Measurements from ENCODE around the gene ERCC4. TPM values are rescaled to one million over a fixed set of nuclear protein-coding genes. Genes with fewer than 3 reads are reported as not detected.

ERCC4 gene
- total RNA-seq, 1 donor from 2014 or later: 10.2 TPM

- no peaks in the 10 kb centered on the region for H3K36me3 Mint-ChIP-seq (ENCODE audit: low read depth)
- CTCF ChIA-PET: interaction anchor here (2.5 kb wide), 1 partner anchor 13 kb away, joined by 8 read pairs; the partner anchor contains the start of gene ERCC4
- POLR2A ChIA-PET: no interaction called here
- no peak for TF ChIP-seq CTCF (IDR thresholded peaks at IDR 0.05)
- no peak overlapping the region for H3K27ac Mint-ChIP-seq
- intact Hi-C loops (cut with micrococcal nuclease): no loop called here
- peaks cover 32% of the 10 kb centered on the region for H3K27me3 Mint-ChIP-seq
- no peak overlapping the region for H3K4me3 Mint-ChIP-seq
- H3K9me3 Mint-ChIP-seq: peaks cover under 1% of the 10 kb centered on the region
- H3K4me1 Mint-ChIP-seq: peaks cover 8% of the 10 kb centered on the region
- no peak for DNase-seq
- peak; percentile 83 for ATAC-seq (ENCODE audit: low read depth)
These were observed 13.5 kb upstream of the ERCC4 start for GRCh38 chr16:13906168-13907089.

GRCh38 chr16:13907431-13907830, 12.5 kb upstream of the ERCC4 start:
- no peak for ATAC-seq (ENCODE audit: low read depth)
- H3K4me3 Mint-ChIP-seq: no peak overlapping the region
- ChIA-PET POLR2A (no interaction called here), CTCF (interaction anchor here (2.5 kb wide), 1 partner anchor 12 kb away, joined by 8 read pairs; the partner anchor contains the start of gene ERCC4)
- H3K4me1 Mint-ChIP-seq: peaks cover 8% of the 10 kb centered on the region
- no peak overlapping the region for H3K27ac Mint-ChIP-seq
- peaks cover 32% of the 10 kb centered on the region for H3K27me3 Mint-ChIP-seq
- DNase-seq: no peak
- H3K9me3 Mint-ChIP-seq: peaks cover 6% of the 10 kb centered on the region
- TF ChIP-seq CTCF (IDR thresholded peaks at IDR 0.05): no peak
- intact Hi-C loops (cut with micrococcal nuclease): no loop called here
- no peaks in the 10 kb centered on the region for H3K36me3 Mint-ChIP-seq (ENCODE audit: low read depth)

GRCh38 chr16:13909069-13909468, 10.9 kb upstream of the ERCC4 start:
- CTCF ChIA-PET: no interaction called here
- peaks cover 6% of the 10 kb centered on the region for H3K9me3 Mint-ChIP-seq
- POLR2A ChIA-PET: no interaction called here
- intact Hi-C loops (cut with micrococcal nuclease): no loop called here
- H3K27ac Mint-ChIP-seq: no peak overlapping the region
- TF ChIP-seq CTCF (IDR thresholded peaks at IDR 0.05): no peak
- ATAC-seq (ENCODE audit: low read depth): no peak
- H3K27me3 Mint-ChIP-seq: peaks cover 27% of the 10 kb centered on the region
- DNase-seq: no peak
- H3K36me3 Mint-ChIP-seq (ENCODE audit: low read depth): no peaks in the 10 kb centered on the region
- no peak overlapping the region for H3K4me3 Mint-ChIP-seq
- H3K4me1 Mint-ChIP-seq: peaks cover 8% of the 10 kb centered on the region

- TF ChIP-seq CTCF (IDR thresholded peaks at IDR 0.05): no peak
- intact Hi-C loops (cut with micrococcal nuclease): no loop called here
- no peak for ATAC-seq (ENCODE audit: low read depth)
- no peak for DNase-seq
- no peaks in the 10 kb centered on the region for H3K36me3 Mint-ChIP-seq (ENCODE audit: low read depth)
- CTCF ChIA-PET: no interaction called here
- no peak overlapping the region for H3K4me3 Mint-ChIP-seq
- H3K27ac Mint-ChIP-seq: no peak overlapping the region
- peaks cover 8% of the 10 kb centered on the region for H3K4me1 Mint-ChIP-seq
- POLR2A ChIA-PET: no interaction called here
- peaks cover 6% of the 10 kb centered on the region for H3K9me3 Mint-ChIP-seq
- H3K27me3 Mint-ChIP-seq: peaks cover 30% of the 10 kb centered on the region
These were observed 10.1 kb upstream of the ERCC4 start for GRCh38 chr16:13909872-13910303.

GRCh38 chr16:13911306-13911705, 8.6 kb upstream of the ERCC4 start:
- POLR2A ChIA-PET: no interaction called here

More at GRCh38 chr16:13911306-13911705, 8.6 kb upstream of the ERCC4 start:
- CTCF ChIA-PET: no interaction called here
- H3K36me3 Mint-ChIP-seq (ENCODE audit: low read depth): no peaks in the 10 kb centered on the region
- ATAC-seq (ENCODE audit: low read depth) (no peak), DNase-seq (no peak)
- no peak for TF ChIP-seq CTCF (IDR thresholded peaks at IDR 0.05)
- H3K27me3 Mint-ChIP-seq: peaks cover 30% of the 10 kb centered on the region
- no peak overlapping the region for H3K27ac Mint-ChIP-seq
- H3K9me3 Mint-ChIP-seq: peaks cover 6% of the 10 kb centered on the region
- intact Hi-C loops (cut with micrococcal nuclease): no loop called here
- no peak overlapping the region for H3K4me3 Mint-ChIP-seq
- H3K4me1 Mint-ChIP-seq: peaks cover 6% of the 10 kb centered on the region
